Testis (tissue), 2 donors: ENCODE measurements around the gene ZSCAN32.

ENCODE experiments used
- POLR2A ChIP-seq: fragments of 450-650 bp; IDR thresholded peaks from one replicate; pipeline ENCODE4 v1.6.1; 2017; ENCODE audit warnings: antibody characterized with exemption, mild to moderate bottlenecking, moderate library complexity
- TF ChIP-seq, protein P1 (sequence below), 3 experiments: fragments of 450-650 bp in 2 of 3; fragments of 200-600 bp in 1 of 3; sonication (generic) in 1 of 3; IDR thresholded peaks; one replicate each; pipeline ENCODE4 v1.5.1; 2016 to 2019; ENCODE audit warnings: antibody characterized with exemption in 3 of 3, mild to moderate bottlenecking in 2 of 3, moderate library complexity in 1 of 3

DNA sequence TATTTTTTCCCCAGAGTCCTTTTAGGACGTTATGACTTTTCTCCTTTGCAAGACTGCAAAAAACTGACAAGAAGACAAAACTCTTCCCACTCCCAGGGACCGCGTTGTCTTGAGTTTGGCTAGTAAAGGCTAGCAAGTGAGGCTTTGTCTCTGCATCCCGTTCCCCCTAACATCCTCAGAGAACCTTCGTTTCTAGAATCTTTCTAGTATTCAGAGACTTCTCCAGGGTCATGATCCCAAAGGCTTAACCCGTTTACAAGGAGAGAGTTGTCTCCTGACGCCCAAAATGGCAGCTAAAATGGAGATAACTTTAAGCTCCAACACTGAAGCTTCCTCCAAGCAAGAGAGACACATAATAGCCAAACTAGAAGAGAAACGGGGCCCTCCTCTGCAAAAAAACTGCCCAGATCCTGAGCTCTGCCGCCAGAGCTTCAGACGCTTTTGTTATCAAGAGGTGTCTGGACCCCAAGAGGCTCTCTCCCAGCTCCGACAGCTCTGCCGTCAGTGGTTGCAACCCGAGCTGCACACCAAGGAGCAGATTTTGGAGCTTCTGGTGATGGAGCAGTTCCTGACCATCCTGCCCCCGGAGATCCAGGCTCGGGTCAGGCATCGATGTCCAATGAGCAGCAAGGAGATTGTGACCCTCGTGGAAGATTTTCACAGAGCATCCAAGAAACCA is 1.1 kb upstream of the ZSCAN32 start:
- TF ChIP-seq, protein P1, sequence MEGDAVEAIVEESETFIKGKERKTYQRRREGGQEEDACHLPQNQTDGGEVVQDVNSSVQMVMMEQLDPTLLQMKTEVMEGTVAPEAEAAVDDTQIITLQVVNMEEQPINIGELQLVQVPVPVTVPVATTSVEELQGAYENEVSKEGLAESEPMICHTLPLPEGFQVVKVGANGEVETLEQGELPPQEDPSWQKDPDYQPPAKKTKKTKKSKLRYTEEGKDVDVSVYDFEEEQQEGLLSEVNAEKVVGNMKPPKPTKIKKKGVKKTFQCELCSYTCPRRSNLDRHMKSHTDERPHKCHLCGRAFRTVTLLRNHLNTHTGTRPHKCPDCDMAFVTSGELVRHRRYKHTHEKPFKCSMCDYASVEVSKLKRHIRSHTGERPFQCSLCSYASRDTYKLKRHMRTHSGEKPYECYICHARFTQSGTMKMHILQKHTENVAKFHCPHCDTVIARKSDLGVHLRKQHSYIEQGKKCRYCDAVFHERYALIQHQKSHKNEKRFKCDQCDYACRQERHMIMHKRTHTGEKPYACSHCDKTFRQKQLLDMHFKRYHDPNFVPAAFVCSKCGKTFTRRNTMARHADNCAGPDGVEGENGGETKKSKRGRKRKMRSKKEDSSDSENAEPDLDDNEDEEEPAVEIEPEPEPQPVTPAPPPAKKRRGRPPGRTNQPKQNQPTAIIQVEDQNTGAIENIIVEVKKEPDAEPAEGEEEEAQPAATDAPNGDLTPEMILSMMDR (IDR thresholded peaks at IDR 0.05), result no peak
- TF ChIP-seq POLR2A, result no peak
